CD4-positive, alpha-beta T cell treated with Interleukin-17A for 1 hour (primary cell): ENCODE results near the gene SBK3.
"Not testable (repeated sequence)": the region's sequence is repeated elsewhere in the genome, so short reads cannot be mapped to it uniquely, and the experiment has no call there.

Experiments
- DNase-seq: peaks from one replicate; pipeline ENCODE4 v3.0.0-alpha.2; 2020

SBK3 gene

DNA sequence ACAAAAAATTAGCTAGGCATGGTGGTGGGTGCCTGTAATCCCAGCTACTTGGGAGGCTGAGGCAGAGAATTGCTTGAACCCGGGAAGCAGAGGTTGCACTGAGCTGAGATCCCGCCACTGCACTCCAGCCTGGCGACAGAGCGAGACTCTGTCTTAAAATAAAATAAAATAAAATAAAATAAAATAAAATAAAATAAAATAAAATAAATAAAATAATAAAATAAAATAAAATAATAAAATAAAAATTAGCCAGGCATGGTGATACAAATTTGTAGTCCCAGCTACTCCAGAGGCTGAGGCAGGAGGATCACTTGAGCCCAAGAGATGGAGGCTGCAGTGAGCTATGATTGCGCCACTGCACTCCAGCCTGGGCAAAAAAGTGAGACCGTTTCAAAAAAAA lies 28.6 kb upstream of the SBK3 start:
- DNase-seq, result not testable (repeated sequence)

DNA sequence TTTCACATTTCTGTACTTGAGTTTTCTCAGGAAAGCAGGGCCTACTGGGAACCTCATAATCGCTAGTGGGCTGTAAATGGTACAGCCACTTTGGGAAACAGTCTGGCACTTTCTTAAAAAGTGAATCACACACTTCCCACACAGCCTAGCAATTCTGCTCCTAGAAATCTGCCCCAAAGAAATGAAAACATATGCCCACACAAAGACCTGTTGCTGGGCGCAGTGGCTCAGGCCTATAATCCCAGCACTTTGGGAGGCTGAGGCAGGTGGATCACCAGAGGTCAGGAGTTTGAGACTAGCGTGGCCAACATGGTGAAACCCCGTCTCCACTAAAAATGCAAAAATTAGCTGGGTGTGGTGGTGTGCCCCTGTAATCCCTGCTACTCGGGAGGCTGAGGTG lies 24.1 kb upstream of the SBK3 start:
- DNase-seq, result not testable (repeated sequence)

DNA sequence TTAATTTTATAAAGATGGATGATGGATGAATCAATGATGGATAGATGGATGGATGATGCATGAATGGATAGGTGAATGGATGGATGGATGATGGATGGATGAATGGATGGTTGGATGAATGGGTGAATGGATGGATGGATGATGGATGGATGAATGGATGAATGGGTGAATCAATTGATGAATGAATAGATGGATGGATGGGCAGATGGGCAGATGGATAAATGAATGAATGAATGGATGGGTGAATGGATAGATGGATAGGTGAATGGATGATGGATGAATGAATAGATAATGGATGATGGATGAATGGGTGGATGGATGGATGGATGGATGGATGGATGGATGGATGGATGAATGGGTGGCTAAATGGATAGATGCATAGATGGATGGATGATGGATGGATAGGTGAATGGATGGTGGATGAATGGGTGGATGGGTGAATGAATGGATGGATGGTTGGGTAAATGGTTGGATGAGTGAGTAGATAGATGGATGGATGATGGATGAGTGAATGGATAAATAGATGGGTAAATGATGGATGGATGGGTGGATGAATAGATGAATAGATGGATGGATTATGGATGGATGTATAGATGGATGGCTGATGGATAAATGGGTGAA lies 22.5 kb upstream of the SBK3 start:
- DNase-seq, result no peak

DNA sequence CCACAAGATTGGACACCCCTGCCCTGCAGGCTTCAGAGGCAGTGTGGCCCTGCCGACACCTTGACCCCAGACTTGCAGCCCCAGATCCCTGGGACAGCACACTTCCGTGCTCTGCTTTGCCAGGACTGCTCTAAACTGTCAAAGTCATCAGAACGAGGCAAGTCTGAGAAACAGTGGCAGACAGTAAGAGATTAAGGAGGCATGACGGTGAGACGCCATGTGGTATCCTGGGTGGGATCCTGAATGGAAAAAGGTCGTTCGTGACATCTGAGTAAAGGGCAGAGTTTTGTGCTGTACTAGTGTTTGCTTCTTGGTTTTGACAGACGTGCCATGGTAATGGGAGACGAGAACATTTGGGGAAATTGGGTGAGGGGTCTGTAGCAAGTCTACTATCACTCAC lies 21.5 kb upstream of the SBK3 start:
- DNase-seq, result no peak

DNA sequence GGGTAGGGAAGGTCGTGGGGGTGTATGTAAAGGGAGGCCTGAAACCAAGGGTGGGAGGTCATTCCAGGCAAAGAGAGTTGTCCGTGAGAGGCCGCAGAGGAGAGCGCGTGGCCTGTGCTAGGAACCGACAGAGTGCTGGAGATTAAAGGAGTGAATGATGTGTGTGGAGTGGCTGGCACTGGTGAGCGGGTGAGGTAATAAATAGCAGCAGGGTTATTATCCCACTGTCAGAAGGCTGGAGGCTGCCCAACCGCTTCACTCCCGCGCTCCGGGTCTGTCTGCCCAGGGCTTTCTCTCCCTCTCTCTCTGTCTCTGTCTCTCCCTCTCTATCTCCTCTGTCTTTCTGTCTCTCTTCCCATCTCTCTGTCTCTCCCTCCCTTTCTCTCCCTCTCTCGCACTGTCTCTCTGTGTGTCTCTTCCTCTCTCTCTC lies 17.9 kb upstream of the SBK3 start:
- no peak for DNase-seq

DNA sequence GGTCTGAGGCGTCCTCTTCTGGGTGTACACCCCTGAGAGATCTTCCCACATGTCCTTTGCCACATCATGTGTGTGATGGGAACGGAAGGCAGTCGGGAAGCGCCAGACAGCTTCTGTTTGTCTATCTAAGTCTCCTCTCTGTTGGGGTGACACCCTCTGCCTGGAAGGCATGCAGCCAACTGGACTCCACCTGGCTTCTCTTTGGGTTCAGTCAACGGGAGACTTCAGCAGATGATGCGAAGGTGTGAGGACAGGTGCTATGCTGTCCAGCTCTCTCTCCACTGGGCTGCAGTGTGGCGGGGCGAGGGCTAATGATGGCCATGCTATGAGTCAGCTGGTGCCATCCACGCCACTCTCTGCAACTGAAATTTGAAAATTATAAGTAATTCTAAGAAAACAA lies 14.3 kb upstream of the SBK3 start:
- no peak for DNase-seq

DNA sequence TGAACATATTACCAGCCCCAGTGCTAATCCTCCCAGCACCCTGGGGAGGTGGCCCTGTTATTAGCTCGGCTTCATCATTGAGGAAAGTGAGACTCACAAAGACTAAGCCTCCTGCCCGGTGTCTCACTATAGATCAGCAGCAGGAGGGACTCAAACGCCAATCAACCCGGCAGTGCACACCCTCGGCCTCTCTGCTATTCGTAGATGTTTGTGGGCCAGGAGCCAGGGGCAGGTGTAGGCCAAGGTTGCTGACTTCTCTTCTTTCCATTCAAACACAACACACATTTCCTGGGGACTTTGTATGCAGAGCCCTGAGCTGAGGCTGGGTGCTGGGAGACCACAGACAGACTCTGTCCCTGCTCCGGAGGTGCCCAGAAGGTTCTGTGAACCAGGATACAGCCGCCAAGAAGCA lies 9.4 kb upstream of the SBK3 start:
- no peak for DNase-seq

DNA sequence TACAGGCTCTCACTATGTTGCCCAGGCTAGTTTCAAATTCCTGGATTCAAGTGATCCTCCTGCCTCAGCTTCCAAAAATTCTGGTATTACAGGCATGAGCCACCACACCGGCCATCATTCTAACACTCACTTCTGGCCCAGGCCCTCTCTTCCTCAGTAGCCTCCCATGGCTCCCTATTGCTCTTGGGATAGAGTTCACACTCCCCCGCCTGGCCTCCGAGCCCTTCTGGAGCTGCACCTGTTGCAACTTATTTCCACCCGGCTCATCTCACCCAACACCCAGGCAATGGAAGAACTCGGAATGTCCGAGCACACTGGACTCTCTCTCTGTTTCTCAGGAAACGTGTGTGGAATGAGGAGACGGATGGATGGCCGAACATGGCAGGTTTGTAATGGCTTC lies 9.0 kb upstream of the SBK3 start:
- DNase-seq, result no peak

DNA sequence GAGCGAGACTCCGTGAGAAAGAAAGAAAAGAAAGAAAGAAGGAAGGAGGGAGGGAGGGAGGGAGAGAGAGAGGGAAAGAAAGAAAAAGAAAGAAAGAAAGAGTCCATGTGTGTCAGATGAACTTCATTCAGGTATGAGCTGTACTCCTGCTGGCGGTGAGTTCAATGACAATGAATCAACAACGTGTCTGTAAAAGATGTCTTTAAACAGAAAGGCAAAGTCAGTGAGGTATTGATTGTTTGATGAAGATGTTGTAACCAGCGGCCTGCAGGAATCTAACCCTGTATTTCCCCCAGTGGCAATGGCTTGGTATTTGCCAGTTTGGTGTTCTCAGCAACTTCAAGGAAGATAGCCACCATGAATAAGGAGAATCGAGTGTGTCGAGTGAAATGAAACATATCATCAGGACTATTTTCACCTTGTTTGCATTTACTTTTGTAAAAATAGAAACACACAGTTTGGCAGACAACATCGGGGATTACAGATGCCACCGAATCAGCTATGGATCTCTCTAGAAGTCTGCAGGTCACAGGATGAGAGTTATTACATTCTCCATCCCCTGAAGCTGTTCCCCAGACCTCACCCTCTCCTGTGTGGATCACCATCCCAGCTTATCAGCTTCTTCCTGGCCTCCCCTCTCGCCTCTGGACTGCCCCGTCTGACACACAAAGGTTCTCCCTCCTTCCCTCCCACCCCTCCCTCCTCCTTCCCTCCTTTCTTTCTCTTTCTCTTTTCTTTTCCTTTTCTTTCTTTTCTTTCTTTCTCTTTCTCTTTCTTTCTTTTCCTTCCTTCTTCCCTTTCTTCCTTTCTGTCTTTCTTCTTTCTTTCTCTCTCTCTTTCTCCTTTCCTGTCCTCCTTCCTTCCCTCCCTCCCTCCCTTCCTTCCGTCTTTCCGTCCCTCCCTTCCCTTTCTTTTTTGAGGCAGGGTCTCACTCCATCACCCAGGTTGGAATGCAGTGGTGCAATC lies 8.2 kb upstream of the SBK3 start:
- DNase-seq, result no peak

DNA sequence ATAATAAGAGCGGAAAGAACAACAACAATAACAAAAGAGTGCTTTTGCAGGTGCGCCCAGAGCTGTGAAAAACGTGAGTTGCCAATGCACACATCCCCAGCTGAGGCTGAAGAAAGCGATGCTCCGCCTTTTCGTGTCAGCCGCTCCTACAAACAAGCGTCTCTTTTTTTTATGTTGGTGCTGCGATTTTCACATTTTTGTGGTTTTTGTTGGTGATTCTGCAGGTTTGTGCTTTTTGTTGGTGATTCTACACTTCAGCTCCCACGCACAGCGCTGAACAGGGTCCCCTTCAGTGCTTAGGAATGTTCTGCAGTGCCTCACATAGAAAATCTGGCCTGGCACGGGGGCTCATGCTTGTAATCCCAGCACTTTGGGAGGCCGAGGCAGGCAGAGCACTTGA lies 7.3 kb upstream of the SBK3 start:
- DNase-seq, result no peak

DNA sequence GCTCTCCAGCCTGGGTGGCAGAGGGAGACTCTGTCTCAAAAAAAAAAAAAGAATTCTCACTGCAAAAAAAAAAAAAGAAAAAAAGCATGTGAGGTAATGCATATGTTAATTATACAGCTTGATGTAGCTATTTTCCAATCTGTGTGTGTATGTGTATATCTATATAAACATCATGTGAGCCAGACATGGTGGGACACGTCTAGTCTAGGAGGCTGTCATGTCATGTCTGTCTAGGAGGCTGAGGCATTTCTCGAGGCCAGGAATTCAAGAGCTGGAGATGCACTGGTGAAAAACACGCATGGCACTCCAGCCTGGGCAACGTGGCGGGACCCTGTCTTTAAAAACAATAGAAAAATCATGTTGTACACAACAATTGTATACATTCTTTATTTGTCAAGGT lies 6.9 kb upstream of the SBK3 start:
- DNase-seq, result no peak

DNA sequence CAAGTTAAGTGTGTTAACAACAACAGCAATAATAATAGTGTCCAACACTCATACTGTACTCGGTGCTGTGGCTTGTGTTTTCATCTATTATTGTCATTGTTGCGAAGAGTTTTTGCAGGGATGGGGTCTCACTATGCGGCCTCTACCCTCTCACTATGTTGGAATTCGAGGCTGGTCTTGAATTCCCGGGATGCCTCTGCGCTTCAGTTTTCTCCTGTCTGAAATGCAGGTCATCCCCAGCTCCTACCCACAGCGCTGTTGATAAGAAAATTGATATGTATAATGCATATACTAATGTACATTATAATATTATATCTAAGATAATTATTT lies 4.9 kb upstream of the SBK3 start:
- DNase-seq, result no peak

DNA sequence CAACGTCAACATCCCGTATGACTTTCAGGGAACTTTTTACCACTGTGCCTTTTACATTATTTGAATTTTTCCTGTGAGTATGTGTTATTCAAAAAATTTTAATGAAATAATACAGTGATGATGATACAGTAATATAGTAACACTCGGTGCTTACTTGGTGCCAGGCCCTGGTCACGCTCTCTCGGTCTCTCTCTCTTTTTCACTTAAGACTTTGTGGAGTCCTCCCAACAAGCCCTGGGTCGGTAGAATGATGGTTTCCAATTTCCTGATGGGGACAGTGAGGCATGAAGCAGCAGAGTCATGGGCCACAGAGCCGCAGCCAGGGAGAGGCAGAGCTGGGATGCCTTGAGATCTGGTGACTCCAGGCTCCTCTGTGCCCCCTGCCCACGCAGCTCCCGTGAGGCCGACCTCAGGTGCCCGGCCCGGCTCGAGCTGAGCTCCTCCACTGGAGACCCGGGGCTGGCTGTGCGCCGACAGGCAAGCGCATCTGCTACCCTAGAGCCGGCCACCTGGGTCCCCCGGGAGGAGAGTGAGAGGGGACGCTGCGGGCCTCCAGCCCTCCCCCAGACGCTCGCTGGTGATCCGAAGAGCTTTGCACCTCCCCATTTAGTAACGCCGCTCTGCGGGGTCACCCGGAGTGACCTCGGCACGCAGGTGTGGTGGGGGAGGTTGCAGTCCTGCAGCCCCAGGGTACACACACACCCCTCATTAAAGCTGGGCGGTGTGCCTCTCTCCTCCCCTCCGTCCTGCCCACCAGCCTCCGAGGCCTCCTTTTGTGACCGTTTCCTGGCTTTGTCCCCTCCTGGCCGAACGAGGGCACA lies 4.4 kb upstream of the SBK3 start:
- no peak for DNase-seq

DNA sequence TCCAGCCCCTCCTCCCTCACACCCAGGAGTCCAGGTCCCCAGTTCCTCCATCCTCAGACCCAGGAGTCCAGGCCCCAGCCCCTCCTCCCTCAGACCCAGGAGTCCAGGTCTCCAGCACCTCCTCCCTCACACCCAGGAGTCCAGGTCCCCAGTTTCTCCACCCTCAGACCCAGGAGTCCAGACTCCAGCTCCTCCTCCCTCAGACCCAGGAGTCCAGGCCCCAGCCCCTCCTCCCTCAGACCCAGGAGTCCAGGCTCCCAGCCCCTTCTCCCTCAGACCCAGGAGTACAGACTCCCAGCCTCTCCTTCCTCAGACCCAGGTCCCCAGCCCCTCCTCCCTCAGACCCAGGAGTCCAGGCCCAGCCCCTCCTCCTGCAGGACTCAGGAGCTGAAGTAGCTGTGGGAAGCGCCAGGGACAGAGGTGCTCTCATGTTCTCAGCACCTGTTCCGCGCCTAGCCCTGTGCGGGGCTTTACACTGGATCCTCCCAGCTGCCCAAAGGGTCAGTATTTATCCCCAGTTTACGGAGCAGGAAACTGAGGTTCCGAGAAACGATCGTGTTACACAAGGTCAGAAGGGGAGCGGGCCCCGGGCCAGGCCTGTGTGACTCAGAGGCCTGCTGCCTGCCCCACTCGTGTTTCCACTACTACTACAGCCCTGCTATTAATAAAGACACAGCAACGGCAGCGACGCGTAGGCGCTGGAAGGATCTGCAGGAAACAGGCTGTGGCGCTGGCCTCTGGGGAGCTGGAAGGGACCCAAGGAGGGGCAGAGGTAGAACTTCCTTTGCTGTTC lies 1.7 kb upstream of the SBK3 start:
- no peak for DNase-seq

DNA sequence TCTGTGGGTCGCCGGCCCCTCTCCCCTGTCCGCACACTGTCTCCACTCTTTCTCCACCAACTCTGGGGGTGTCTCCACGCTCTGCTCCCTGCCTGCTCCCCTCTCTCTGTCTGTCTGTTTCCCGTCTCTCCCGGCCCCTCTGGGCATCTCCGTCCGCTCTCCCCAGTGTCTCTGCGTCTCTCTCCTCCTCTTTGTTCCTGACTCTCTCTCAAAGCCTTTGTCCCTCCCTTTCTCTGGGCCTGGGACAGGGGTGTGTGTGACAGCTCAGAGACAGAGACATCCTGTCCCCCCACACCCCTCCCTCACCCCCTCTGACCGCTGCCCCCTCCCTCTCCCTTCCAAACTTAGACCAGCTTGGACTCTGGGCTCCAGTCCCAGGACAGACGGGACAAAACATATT lies 668 bp upstream of the SBK3 start:
- no peak for DNase-seq

DNA sequence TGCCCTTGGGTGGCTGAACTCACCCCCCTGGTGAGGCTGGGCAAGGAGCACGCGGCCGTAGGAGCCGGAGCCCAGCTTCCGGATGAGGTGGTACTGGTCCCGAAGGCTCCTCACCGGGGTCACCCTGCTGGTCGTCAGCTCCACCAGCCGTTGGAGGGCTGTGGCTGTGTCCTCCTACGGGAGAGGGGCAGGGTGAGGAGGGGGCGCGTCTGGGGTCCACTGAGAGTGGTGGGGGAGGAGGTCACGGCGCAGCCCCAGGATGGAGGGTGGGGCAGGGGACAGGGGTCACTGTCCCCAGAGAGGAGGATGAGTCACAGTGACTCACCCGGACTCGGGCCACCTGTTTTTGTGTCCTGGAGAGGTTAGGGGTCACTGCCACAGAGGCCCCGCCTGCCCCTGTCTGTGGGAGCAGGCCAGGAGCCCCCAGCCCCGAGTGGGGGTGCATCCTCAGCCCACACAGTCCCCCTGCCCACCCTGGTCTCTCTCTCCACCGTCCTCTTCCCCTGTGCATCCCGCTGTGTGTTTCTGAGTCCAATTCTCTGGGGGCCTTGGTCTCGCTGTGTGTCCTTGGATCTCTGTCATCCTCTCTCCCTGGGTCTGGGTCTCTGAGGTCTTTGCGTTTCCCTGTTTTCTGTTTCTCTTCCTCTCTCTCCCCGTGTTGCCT lies 435 bp downstream of the SBK3 start:
- no peak for DNase-seq

DNA sequence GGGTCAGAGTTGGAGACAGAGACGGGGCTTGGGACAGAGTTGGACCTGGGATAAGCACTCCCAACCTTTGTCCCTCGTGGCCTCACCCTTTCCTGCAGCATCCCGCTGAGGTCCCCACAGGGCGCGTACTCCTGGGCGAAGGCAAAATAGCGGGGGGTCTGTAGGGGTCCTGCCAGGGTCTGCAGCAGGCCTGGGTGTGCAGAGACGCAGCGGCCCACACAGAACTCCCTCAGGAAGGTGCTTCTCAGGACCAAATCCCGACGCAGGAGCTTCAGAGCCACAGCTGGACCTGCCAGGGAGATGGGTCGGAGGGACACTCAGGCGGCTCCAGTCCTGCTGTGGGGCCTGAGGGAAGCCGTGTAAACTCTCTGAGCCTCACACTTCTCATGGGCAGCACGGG lies 1.3 kb downstream of the SBK3 start:
- DNase-seq, result no peak

DNA sequence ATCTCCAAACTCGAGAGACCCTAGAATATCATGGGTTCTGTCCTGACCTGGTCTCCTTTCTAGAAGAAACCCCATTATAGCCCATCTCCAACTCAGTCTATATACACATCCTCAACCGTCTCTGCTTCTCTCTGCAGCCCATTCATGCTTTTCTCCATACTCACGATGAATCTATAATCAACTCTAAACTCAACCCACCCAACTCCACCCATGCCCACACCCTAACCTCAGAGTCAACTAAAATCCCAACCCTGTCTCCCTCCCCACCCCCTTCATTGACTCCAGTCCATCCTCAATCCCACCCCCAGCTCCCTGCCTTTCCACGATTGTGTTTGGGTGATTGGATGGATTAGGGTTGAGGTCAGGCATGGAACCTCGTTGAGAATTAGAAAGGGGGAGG lies 1.8 kb downstream of the SBK3 start:
- no peak for DNase-seq

DNA sequence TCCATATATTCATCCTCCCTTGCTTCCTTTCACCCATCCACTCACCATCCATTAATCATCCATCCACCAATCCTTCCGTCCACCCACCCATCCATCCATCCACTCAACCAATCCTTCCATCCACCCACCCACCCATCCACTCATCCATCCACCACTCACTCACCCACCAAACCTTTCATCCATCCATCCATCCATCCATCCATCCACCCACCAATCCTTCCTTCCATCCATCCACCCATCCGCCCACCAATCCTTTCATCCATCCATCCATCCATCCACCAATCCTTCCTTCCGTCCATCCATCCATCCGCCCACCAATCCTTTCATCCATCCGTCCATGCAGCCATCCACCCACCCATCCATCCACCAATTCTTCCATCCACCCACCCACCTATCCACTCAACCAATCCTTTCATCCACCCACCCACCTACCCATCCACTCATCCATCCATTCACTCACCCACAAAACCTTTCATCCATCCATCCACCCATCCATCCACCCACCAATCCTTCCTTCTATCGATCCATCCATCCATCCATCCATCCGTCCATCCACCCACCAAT lies 3.0 kb downstream of the SBK3 start:
- DNase-seq, result no peak

DNA sequence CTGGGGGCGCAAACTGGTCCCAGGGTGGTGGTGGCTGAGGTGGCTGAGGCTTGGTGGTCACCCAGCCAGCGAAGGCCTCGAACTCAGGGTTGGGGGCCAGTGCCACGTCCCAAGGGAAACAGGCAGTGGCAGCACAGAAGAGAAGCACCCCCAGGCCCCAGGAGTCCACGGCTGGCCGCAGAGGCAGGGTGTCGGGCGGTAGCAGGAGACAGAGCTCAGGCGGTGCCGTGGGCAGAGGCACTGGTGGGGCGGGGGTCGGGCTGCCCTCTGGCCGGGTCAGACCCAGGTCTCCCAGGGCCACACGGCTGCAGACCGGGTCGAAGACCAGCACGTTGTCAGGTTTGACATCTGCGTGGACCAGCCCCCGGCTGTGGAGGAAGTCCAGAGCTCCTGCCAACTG lies 4.3 kb downstream of the SBK3 start:
- no peak for DNase-seq

DNA sequence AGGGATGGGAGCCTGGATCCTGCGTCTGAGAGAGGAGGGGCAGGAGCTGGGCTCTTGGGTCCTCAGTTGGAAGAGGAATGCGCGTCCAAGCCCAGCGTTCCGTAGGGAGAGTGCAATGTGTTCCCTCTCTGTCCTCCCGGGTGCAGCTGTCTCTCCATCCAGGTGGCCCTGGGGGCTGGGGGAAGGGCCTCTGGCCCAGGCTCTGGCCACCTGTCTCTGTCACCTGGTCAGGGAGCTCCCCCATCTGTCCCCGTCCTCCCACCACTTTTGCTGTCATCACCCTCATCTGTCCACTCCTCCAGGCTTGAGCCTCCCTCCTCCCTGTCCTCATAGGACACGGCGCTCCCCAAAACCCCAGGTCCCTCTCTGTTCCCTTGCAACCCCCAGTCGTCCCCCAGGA lies 4.7 kb downstream of the SBK3 start:
- no peak for DNase-seq
